ENCODE measurements around the gene SDSL.

DNA sequence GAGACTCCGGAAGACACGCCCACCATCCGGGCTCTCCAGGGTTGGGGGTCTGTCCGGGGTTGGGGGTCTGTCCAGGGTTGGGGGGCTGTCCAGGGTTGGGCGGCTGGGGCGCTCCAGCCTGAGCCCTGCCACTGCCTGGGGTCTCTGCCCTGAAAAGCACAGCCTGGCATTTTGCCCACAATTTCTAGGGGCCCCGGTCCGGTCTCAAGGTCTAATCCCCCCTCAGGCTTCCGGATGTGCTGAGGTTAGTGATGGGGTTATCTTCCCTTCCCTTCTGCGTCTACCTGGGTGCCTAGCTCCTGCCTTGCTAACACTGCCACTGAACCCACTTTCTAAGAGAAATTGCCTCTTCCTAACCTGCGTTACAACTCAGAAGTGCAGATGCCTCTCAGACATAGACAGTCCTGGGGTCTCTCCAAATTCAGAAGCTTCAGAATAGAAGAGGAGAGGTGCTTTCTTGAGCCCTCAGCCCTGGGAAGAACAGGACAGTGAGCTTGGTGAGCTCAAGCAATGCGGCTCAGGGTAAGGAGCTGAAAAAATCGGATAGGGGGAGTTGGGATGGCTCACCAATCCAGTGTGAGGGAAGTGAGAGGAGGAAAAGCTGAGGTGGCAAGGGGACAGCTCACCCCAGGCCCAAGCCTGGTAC is 43.8 kb downstream of the SDSL start:
- TF ChIP-seq, protein P1, sequence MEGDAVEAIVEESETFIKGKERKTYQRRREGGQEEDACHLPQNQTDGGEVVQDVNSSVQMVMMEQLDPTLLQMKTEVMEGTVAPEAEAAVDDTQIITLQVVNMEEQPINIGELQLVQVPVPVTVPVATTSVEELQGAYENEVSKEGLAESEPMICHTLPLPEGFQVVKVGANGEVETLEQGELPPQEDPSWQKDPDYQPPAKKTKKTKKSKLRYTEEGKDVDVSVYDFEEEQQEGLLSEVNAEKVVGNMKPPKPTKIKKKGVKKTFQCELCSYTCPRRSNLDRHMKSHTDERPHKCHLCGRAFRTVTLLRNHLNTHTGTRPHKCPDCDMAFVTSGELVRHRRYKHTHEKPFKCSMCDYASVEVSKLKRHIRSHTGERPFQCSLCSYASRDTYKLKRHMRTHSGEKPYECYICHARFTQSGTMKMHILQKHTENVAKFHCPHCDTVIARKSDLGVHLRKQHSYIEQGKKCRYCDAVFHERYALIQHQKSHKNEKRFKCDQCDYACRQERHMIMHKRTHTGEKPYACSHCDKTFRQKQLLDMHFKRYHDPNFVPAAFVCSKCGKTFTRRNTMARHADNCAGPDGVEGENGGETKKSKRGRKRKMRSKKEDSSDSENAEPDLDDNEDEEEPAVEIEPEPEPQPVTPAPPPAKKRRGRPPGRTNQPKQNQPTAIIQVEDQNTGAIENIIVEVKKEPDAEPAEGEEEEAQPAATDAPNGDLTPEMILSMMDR (IDR thresholded peaks at IDR 0.05): no peak
- TF ChIP-seq POLR2A (IDR thresholded peaks at IDR 0.05): no peak
